22Rv1 (cell line): Measurements from ENCODE around the gene EPB42.

ENCODE experiments used
- CTCF ChIP-seq: fragments of 450-650 bp; IDR thresholded peaks from 2 replicates; pipeline ENCODE4 v1.5.1; 2017; ENCODE audit warnings: mild to moderate bottlenecking
- ZFX ChIP-seq: fragments of 450-650 bp; IDR thresholded peaks from 2 replicates; pipeline ENCODE4 v1.6.1; 2017; ENCODE audit warnings: antibody characterized with exemption, borderline replicate concordance

- TF ChIP-seq CTCF, result no peak
- TF ChIP-seq ZFX, result no peak
Measured at GRCh38 chr15:43210807-43211206, 10.0 kb downstream of the EPB42 start.
